ENCODE results near the gene GADD45A.

Gene GADD45A

GRCh38 chr1:67689267-67690017, 4.4 kb downstream of the GADD45A start:
- no peak for DNase-seq (ENCODE audit: low read depth)

DNA sequence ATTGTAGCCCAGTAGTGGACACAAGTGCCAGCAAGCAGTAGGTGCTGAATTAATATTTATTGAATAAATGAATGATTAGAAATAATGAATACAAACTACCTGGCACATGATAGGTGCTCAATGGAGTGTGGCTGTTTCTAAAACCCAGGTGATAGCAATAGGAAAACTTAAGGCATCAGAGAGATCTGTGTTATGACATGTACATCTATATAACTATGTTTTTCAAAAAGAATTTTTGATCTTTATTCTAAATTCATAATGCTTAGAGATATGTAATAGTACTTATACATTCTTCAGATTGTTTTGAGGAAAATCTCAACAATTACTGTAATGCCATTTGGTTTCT, 5.0 kb downstream of the GADD45A start:
- DNase-seq (ENCODE audit: low read depth) = no peak

DNA sequence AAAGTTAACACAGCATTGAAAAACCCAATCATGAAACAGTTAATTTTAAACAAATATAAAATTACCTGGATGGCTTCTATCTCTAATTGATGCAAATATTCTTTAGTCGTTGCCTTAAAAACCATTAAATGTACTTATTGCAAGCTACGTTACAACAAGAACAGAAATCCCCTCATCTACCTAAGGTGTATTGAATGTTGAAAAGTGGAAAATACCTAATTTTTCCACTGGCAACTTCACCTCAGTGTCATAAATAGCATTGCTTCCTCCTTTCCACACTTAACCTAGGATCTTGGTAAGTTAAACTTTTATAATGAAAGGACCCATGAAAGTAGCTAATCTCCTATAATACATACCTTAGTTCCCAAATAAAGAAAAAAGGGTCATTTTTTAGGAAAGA, 5.4 kb downstream of the GADD45A start:
- DNase-seq (ENCODE audit: low read depth) = no peak

- no peak for DNase-seq (ENCODE audit: low read depth)
These were observed 6.7 kb downstream of the GADD45A start for GRCh38 chr1:67691712-67692111.

DNA sequence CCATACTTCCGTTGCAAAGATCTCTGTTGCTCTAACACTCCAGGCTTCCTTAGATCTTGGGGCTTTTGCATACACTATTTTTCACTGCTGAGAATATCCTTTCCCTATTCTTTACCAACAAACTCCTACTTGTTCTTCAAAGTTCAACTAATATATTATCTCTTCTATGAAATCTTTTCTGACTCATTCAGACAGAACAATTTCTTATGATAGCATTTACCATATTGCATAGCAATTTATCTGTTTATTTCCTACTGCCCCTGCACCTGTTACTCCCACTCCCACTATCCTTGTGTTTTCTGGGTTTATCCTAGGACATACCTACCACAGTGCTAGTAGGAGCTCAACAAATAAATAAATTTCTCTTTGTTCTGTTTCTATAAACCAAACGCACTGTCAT, 11.0 kb downstream of the GADD45A start:
- DNase-seq (ENCODE audit: low read depth) = no peak

GRCh38 chr1:67696708-67697107, 11.7 kb downstream of the GADD45A start:
- DNase-seq (ENCODE audit: low read depth) = no peak

- DNase-seq (ENCODE audit: low read depth) = no peak
These were observed 15.2 kb downstream of the GADD45A start for GRCh38 chr1:67700220-67700619.

DNA sequence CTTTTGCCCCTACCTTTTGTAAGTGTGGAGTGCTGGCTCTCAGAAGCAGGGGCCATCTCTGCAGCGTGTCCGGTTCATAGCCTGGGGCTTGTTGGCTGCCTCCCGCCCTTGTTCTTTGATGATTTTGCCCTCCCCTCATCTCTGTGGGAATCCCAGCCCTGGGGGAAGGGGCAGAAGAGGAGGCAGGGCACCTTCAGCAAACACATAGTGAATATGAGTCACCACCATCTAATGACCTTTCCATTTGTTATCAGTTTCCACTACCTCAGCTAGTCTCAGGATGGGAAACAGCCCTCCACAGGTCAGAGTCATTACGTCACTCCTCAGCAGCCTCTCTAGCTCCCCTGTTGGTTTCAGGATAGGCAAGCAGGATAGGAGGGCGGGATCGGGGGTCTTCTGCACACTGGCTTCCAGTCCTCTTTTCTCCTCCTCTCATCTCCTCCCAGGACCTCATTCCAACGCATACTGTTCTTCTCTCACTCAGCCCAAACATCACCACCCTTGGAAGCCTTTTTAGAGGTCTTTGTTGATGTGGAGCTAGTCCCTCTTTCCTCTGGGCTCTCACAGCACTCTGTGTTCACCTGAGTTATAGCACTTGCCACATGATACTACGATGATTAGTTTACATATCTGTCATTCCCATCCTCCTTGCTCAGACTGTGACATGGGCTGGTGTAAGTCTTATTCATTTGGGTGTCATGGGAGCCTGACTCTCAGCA, 15.8 kb downstream of the GADD45A start:
- no peak for DNase-seq (ENCODE audit: low read depth)

- DNase-seq (ENCODE audit: low read depth) = no peak
These were observed 16.9 kb downstream of the GADD45A start for GRCh38 chr1:67701876-67702275.

DNA sequence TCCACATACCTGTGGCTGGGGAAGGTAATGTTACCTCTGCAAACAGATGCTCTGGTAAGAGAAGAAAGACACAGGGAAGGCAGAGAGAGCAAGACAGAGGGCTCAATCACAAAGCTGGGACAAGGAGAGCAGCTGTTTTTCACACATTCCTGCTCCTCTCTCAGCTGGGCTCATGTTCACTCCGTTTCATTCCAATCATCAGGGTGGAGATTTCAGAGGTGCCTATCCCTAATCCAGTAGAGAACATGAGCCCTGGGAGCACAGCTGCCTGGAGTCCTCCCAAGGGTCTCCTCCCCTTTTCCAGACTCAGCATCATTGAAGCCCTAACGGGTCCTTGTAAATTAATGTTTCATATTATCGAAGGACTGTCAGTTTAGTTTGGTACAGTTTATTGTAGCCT, 19.4 kb downstream of the GADD45A start:
- DNase-seq (ENCODE audit: low read depth) = no peak

- DNase-seq (ENCODE audit: low read depth) = no peak
These were observed 20.9 kb downstream of the GADD45A start for GRCh38 chr1:67705735-67706453.

DNA sequence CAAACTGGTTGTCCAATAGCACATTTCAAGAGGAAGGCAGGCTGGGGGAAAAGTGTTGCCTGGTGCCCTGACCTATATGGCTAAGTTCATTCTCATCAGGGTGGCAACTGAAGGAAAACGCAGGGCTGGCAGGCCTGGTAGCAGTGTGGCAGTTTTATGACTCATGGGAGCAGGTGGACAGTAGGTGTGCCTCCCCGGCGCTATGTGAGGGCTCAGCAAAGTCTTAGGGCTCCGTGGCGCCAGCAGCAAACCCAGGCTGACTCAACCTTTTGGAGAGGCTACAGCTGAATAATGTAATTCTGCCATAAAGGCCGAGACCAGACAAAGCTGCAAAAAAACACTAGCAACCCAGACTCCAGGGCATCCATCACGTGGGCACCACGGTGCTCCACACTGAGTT, 23.6 kb downstream of the GADD45A start:
- no peak for DNase-seq (ENCODE audit: low read depth)

DNA sequence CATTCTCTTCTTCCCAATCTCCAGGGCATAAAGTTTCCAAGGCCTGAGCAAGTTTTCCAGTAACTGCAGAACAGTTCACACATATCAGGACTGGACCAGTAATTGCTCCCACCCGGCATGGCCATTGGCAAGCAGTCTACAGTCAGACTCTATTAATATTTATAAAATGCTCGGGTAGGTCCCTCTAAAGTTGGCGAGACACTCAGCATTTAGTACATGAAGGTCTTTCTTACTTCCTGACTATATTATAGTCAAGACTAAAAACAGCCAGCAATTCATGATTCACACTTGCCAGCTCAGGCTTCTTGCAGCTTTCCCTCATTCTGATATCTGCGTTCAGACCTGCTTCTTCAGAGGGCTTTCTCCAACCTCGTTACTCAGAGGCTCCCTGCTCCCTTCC, 25.4 kb downstream of the GADD45A start:
- no peak for DNase-seq (ENCODE audit: low read depth)

GRCh38 chr1:67711158-67711854, 26.3 kb downstream of the GADD45A start:
- no peak for DNase-seq (ENCODE audit: low read depth)

DNA sequence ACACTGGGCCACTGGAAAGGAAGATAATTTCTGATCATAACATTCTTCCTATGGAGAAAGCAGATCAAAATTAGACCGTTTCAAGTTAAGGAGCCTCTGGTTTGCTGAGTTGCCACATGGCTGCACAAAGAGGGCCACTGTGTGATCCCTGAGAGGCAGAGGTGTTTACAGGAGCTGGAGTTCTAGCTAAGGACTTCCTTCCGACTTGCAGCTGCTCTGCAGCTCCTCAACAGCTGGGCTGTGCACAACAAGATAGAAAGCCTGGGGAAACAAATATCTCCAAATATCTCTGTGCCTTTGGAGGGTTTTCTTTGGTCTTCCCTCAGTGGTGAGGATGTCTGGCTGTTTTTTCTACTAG, 26.8 kb downstream of the GADD45A start:
- no peak for DNase-seq (ENCODE audit: low read depth)

- DNase-seq (ENCODE audit: low read depth) = no peak
These were observed 28.3 kb downstream of the GADD45A start for GRCh38 chr1:67713057-67713846.

DNA sequence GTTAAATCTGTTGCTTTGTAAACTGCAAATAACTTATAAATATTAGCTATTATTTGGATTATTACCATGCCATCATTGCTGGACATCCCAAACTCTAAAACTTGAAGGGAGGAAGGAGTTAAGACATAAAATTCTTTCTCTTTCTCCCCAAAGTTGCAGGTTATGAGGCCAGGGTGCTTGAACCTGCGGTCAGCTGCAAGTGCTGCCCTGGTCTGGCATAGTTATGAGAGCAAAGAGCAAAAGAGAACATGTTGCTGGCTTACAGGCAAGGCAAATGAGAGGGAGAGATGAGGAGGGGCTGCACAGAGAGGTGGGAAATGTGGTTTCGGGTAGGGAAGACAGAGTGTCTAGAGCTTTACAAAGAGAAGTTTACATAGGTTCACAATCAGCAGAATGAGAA, 30.8 kb downstream of the GADD45A start:
- no peak for DNase-seq (ENCODE audit: low read depth)

GRCh38 chr1:67716800-67717199, 31.8 kb downstream of the GADD45A start:
- no peak for DNase-seq (ENCODE audit: low read depth)

GRCh38 chr1:67717876-67718275, 32.9 kb downstream of the GADD45A start:
- no peak for DNase-seq (ENCODE audit: low read depth)

DNA sequence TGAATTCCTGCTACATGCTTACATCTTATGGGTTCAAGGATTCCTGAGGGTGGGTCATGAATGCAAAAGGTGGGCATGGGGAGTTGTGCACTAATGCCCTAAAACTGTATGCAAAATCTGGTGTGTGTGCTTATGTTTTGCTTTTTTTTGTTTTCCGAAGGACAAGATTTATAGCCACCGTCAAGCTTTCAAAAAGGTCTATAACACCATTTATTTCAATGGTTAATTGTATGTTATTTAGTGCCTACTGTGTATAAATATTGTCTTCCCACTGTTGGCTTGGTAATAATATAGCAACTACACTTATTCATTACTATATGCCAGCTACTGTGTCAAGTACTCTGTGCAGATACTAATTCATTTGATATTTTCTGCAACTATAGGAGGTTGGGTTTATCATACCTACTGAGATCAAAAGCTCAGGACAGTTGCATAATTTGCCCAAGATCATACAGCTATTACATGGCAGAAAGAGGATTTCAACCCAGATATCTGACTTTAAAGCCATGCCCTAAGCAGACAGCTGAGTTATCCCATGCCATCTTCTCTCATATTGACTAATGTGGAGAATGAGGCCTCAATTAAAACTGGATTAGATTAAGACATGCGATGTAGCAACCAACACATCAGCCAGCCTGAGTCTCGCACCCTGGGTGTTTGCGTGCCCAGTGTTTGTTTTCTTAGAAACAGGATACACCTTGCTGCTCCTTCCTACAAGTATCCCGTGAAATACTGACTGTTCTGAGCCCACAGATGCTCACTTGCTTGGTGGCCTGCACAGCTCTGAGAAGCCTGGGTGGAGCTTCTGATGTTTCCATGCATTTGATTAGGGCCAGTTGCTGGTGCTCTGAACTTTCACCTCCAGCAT, 34.6 kb downstream of the GADD45A start:
- no peak for DNase-seq (ENCODE audit: low read depth)

GRCh38 chr1:67721112-67721511, 36.1 kb downstream of the GADD45A start:
- DNase-seq (ENCODE audit: low read depth) = no peak

Data from CMK (cell line).